OCI-LY1 (cell line): ENCODE measurements around the gene PACRG.

ENCODE experiments used
- EZH2 ChIP-seq: fragments of 200-600 bp; sonication (generic), shearing (Covaris generic); IDR thresholded peaks from 2 replicates; pipeline ENCODE4 v1.8.0; 2017; ENCODE audit warnings: borderline replicate concordance, mixed run types, mild to moderate bottlenecking, antibody characterized with exemption, low read length, moderate library complexity, mixed read lengths
- TF ChIP-seq, protein P1 (sequence below): fragments of 200-600 bp; sonication (generic), shearing (Covaris generic); IDR thresholded peaks from 2 replicates; pipeline ENCODE4 v1.5.1; 2017; ENCODE audit warnings: mild to moderate bottlenecking, antibody characterized with exemption, low read length, moderate library complexity, mixed read lengths

DNA sequence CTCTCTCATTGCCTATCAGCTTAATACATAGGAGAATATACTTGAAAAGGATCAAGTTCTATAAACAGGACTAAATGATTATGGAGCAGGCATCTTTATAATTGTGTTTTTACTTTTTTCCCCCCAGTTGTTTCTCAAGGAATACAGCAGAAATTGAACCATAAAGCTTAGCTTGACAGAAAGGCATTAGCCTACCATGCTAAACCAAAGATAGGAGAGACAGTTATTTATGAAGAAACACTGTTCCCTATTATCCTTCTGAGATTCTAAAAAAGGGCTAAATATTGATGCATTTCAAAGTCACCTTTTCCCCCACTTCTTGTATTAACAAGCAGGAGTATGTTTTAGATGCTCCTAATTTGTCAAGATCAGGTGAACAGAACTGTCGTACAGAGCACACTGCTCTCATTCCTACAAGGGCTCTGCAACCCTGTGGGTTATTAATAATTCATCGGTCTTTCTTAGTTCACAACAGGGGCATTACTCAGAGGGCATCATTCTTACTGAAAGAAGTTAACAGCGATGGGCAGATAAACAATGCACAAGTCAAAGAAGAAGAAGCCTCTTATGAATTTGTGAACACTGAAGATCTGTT, 38.9 kb upstream of the PACRG start:
- TF ChIP-seq, protein P1, sequence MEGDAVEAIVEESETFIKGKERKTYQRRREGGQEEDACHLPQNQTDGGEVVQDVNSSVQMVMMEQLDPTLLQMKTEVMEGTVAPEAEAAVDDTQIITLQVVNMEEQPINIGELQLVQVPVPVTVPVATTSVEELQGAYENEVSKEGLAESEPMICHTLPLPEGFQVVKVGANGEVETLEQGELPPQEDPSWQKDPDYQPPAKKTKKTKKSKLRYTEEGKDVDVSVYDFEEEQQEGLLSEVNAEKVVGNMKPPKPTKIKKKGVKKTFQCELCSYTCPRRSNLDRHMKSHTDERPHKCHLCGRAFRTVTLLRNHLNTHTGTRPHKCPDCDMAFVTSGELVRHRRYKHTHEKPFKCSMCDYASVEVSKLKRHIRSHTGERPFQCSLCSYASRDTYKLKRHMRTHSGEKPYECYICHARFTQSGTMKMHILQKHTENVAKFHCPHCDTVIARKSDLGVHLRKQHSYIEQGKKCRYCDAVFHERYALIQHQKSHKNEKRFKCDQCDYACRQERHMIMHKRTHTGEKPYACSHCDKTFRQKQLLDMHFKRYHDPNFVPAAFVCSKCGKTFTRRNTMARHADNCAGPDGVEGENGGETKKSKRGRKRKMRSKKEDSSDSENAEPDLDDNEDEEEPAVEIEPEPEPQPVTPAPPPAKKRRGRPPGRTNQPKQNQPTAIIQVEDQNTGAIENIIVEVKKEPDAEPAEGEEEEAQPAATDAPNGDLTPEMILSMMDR: no peak
- TF ChIP-seq EZH2: no peak
